RWPE2 (cell line): Measurements from ENCODE around the gene ABCC4.

Experiments used
- ATAC-seq: fragments of 200-7000 bp; cut with Tn5 transposase; 3 replicates; pipeline ENCODE4 v1.9.1; 2021; ENCODE audit warnings: low read depth
- DNase-seq: peaks from one replicate; pipeline ENCODE4 v3.0.0-alpha.2; 2020; ENCODE audit warnings: low spot score
- H3K27ac ChIP-seq: fragments of 450-650 bp; 2 replicates; pipeline ENCODE4 v1.5.1; 2017; ENCODE audit warnings: mild to moderate bottlenecking; ENCODE audit not compliant: poor library complexity, severe bottlenecking
- H3K27me3 ChIP-seq: fragments of 250-450 bp; sonication (Bioruptor Pico); 2 replicates; pipeline ENCODE4 v1.5.1; 2021; ENCODE audit warnings: mild to moderate bottlenecking, moderate library complexity; ENCODE audit not compliant: insufficient read depth, poor library complexity, severe bottlenecking
- H3K36me3 ChIP-seq: fragments of 250-450 bp; sonication (Bioruptor Pico); 2 replicates; pipeline ENCODE4 v1.5.1; 2020; ENCODE audit warnings: low read depth, mild to moderate bottlenecking, moderate library complexity
- H3K4me1 ChIP-seq: fragments of 250-450 bp; sonication (Bioruptor Pico); 2 replicates; pipeline ENCODE4 v1.5.1; 2021; ENCODE audit warnings: mild to moderate bottlenecking, moderate library complexity; ENCODE audit not compliant: insufficient read depth, poor library complexity, severe bottlenecking
- H3K4me3 ChIP-seq: fragments of 250-450 bp; sonication (Bioruptor Pico); 2 replicates; pipeline ENCODE4 v1.5.1; 2021; ENCODE audit warnings: mild to moderate bottlenecking, moderate library complexity; ENCODE audit not compliant: severe bottlenecking
- H3K9me3 ChIP-seq: fragments of 250-450 bp; sonication (Bioruptor Pico); 2 replicates; pipeline ENCODE4 v1.5.1; 2021; ENCODE audit warnings: mild to moderate bottlenecking, moderate library complexity; ENCODE audit not compliant: severe bottlenecking
- CTCF ChIP-seq: fragments of 450-650 bp; IDR thresholded peaks from one replicate; pipeline ENCODE4 v1.5.1; 2017; ENCODE audit warnings: mild to moderate bottlenecking, moderate library complexity; ENCODE audit not compliant: poor library complexity, severe bottlenecking

ABCC4 gene

GRCh38 chr13:95106562-95106961, 194.7 kb downstream of the ABCC4 start:
- H3K27me3 ChIP-seq: no peaks in the 10 kb centered on the region
- no peak overlapping the region for H3K4me3 ChIP-seq
- DNase-seq (no peak), ATAC-seq (no peak)
- no peaks in the 10 kb centered on the region for H3K9me3 ChIP-seq
- H3K36me3 ChIP-seq: no peaks in the 10 kb centered on the region
- H3K4me1 ChIP-seq: no peaks in the 10 kb centered on the region
- no peak overlapping the region for H3K27ac ChIP-seq
- TF ChIP-seq CTCF: no peak

- no peak for TF ChIP-seq CTCF
- H3K9me3 ChIP-seq: no peaks in the 10 kb centered on the region
- H3K36me3 ChIP-seq: peaks cover 2% of the 10 kb centered on the region; the same call in 1 of the 2 replicates
- H3K4me3 ChIP-seq: no peak overlapping the region
- H3K27me3 ChIP-seq: no peaks in the 10 kb centered on the region
- peaks cover 27% of the 10 kb centered on the region for H3K4me1 ChIP-seq
- peak; percentile 85 for ATAC-seq
- DNase-seq: no peak
- peak overlapping the region; percentile 79 for H3K27ac ChIP-seq
These were observed 200.5 kb downstream of the ABCC4 start for GRCh38 chr13:95100525-95101433.

DNA sequence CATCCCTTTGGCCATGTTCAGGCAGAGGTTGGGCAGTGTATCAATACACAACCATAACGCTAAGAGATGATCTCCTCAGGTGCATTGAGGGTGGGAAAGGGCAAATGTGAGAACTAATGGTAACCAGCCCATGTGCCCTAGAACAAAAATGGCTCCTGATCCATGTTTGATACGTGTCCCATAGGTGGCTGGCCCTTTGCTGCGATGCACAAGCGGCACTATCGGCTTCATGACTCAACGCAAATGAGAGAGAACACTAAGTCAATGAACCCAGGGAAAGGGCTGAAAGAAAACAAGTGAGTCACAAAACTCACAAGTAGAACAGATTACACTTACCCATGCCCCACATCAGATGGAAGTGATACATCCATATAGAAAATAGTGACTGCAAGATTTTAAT, 201.7 kb downstream of the ABCC4 start:
- H3K36me3 ChIP-seq: peaks cover 2% of the 10 kb centered on the region; the same call in 1 of the 2 replicates
- H3K4me1 ChIP-seq: peaks cover 27% of the 10 kb centered on the region
- DNase-seq (no peak), ATAC-seq (peak; percentile 77)
- H3K9me3 ChIP-seq: no peaks in the 10 kb centered on the region
- no peaks in the 10 kb centered on the region for H3K27me3 ChIP-seq
- TF ChIP-seq CTCF: no peak
- no peak overlapping the region for H3K4me3 ChIP-seq
- peak overlapping the region; percentile 79 for H3K27ac ChIP-seq

DNA sequence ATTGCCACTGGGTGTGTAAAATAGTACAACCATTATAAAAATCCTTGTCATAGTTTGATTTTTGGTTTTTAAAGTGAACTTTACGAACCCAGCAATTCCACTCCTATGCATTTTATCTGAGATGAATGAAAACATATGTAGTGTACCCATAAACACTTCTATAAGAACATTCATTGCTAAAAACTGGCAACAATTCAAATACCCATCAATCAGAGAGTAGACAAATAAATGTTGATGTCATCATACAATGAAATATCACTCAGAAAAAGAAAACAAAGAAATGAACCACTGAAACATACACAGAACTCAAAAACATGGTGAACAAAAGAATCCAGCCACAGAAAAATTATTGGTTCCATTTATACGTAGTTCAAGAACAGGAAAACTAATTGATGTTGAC, 202.3 kb downstream of the ABCC4 start:
- Histone ChIP-seq H3K27ac (peak overlapping the region; percentile 79), H3K36me3 (peaks cover 2% of the 10 kb centered on the region; the same call in 1 of the 2 replicates), H3K4me1 (peaks cover 27% of the 10 kb centered on the region), H3K4me3 (no peak overlapping the region), H3K9me3 (no peaks in the 10 kb centered on the region), H3K27me3 (no peaks in the 10 kb centered on the region)
- no peak for TF ChIP-seq CTCF
- no peak for ATAC-seq
- DNase-seq: no peak

DNA sequence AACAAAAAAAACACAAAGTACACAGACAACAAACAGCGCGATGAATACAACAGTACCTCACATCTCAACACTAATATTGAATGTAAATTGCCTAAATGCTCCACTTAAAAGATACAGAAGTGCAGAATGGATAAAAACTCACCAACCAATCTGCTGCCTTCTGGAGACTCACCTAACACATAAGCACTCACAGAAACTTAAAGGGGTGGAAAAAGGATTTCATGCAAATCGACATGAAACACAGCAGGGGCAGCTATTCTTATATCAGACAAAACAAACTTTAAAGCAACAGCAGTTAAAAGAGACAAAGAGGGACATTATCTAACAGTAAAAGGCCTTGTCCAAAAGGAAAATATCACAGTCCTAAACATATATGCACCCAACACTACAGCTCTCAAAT, 209.5 kb downstream of the ABCC4 start:
- Histone ChIP-seq H3K27ac (no peak overlapping the region), H3K27me3 (no peaks in the 10 kb centered on the region), H3K36me3 (no peaks in the 10 kb centered on the region), H3K4me3 (no peak overlapping the region), H3K4me1 (peaks cover 4% of the 10 kb centered on the region), H3K9me3 (no peaks in the 10 kb centered on the region)
- DNase-seq: no peak
- no peak for ATAC-seq
- no peak for TF ChIP-seq CTCF
